Measurements from ENCODE around the gene GUSB. TPM values are rescaled to one million over a fixed set of nuclear protein-coding genes. Genes with fewer than 3 reads are reported as not detected.
"Not testable (repeated sequence)": the region's sequence is repeated elsewhere in the genome, so short reads cannot be mapped to it uniquely, and the experiment has no call there.

The GUSB gene
- total RNA-seq, 1 experiment from 2014 or later, result 62.0 TPM

DNA sequence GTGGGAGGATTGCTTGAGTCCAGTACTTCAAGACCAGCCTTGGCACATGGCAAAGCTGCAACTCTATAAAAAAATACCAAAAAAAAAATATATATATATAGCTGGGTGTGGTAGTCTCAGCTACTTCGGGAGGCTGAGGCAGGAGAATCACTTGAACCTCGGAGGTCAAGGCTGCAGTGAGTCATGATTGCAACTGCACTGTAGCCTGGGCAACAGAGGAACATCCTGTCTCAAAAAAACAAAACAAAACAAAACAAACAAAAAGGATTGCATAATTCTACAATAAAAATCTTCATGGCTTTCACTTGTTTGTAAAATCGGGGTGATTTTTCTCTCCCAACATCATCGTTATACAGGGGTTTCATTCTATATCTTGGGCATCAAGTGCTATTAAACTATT, 35.1 kb downstream of the GUSB start:
- no peak overlapping the region for H2AK5ac ChIP-seq (ENCODE audit: insufficient read length, low read length)
- H2BK12ac ChIP-seq (ENCODE audit: insufficient read length, low read depth, low read length), result no peak overlapping the region
- no peaks in the 10 kb centered on the region for H3K23me2 ChIP-seq (ENCODE audit: insufficient read length, low read depth, low read length, poor library complexity, severe bottlenecking)
- no peaks in the 10 kb centered on the region for H3K9me3 ChIP-seq (ENCODE audit: control insufficient read depth, low read depth, low read length)
- no peaks in the 10 kb centered on the region for H3K4me1 ChIP-seq (ENCODE audit: insufficient read depth, low read length)
- no peaks in the 10 kb centered on the region for H3K79me1 ChIP-seq (ENCODE audit: insufficient read depth, low read depth, low read length, poor library complexity, severe bottlenecking)
- no peak overlapping the region for H2BK20ac ChIP-seq (ENCODE audit: low read depth, low read length, poor library complexity, severe bottlenecking)
- Mint-ChIP-seq H3K4me3 (no peak overlapping the region), H3K9me3 (no peaks in the 10 kb centered on the region), H3K27ac (no peak overlapping the region), H3K36me3 (ENCODE audit: insufficient read depth in 1 of 3, low read depth in 3 of 3) (no peaks in the 10 kb centered on the region; a peak in 1 of 7 replicates), H3K4me1 (no peaks in the 10 kb centered on the region), H3K27me3 (ENCODE audit: low read depth) (no peaks in the 10 kb centered on the region)
- no peak overlapping the region for H3K18ac ChIP-seq (ENCODE audit: insufficient read length, low read depth, low read length)
- H3K4ac ChIP-seq (ENCODE audit: low read depth, low read length), result no peak overlapping the region
- no peaks in the 10 kb centered on the region for H3K79me2 ChIP-seq (ENCODE audit: insufficient read depth, low read length)
- no peak overlapping the region for H3K9ac ChIP-seq (ENCODE audit: extremely low read depth, insufficient read length, low read length)
- H3K23ac ChIP-seq (ENCODE audit: insufficient read length, low read depth, low read length), result no peak overlapping the region
- H4K5ac ChIP-seq (ENCODE audit: insufficient read length, low read depth, low read length), result no peak overlapping the region
- no peaks in the 10 kb centered on the region for H4K20me1 ChIP-seq (ENCODE audit: control insufficient read depth, insufficient read depth, insufficient read length)
- H3K4me2 ChIP-seq (ENCODE audit: insufficient read depth, insufficient read length, low read length), result no peak overlapping the region
- no peak overlapping the region for H3K27ac ChIP-seq (ENCODE audit: insufficient read length, low read depth, low read length)
- DNase-seq, result no peak
- H2BK120ac ChIP-seq (ENCODE audit: low read depth, low read length, poor library complexity, severe bottlenecking), result no peak overlapping the region
- TF ChIP-seq, protein P1, sequence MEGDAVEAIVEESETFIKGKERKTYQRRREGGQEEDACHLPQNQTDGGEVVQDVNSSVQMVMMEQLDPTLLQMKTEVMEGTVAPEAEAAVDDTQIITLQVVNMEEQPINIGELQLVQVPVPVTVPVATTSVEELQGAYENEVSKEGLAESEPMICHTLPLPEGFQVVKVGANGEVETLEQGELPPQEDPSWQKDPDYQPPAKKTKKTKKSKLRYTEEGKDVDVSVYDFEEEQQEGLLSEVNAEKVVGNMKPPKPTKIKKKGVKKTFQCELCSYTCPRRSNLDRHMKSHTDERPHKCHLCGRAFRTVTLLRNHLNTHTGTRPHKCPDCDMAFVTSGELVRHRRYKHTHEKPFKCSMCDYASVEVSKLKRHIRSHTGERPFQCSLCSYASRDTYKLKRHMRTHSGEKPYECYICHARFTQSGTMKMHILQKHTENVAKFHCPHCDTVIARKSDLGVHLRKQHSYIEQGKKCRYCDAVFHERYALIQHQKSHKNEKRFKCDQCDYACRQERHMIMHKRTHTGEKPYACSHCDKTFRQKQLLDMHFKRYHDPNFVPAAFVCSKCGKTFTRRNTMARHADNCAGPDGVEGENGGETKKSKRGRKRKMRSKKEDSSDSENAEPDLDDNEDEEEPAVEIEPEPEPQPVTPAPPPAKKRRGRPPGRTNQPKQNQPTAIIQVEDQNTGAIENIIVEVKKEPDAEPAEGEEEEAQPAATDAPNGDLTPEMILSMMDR (conservative IDR thresholded peaks at IDR 0.05), result no peak
- no peak overlapping the region for H2BK5ac ChIP-seq (ENCODE audit: insufficient read length, low read length)
- no CpG with 5 or more reads among the region's 4 CpGs for WGBS (ENCODE audit: extremely low coverage, insufficient read length, low lambda C conversion rate)
- H3K56ac ChIP-seq (ENCODE audit: insufficient read length, low read depth, low read length), result no peak overlapping the region
- H2BK15ac ChIP-seq (ENCODE audit: low read depth, low read length), result no peak overlapping the region
- no peak overlapping the region for H3T11ph ChIP-seq (ENCODE audit: low read length)
- no peak overlapping the region for H4K91ac ChIP-seq (ENCODE audit: insufficient read length, low read depth, low read length)
- H4K8ac ChIP-seq (replicated peaks; ENCODE audit: insufficient read length, low read depth, low read length), result no peak overlapping the region
- no peaks in the 10 kb centered on the region for H3K27me3 ChIP-seq (ENCODE audit: insufficient read depth, low read length)
- no peak overlapping the region for H3K14ac ChIP-seq (ENCODE audit: insufficient read depth, low read length)
- no peak overlapping the region for H2AFZ ChIP-seq (ENCODE audit: low read length)

DNA sequence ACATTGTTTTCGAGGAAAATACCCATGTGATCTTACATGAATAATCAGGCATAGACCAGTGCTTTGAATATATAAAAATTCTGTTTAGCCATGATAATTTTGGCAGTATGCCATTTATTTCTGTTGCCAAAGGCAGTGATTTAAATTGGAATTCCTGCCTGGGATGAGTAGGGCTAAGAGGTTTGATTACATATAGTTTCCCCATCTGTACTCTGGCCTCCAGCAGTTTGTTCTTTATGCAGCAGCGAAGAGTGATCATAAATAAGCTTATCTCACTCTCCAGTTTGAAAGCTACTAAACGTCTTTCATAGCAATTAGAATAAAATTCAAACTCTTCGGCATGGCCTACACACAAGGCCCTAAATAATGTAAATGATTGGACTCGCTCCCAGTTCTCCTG, 36.2 kb downstream of the GUSB start:
- not testable (repeated sequence) for H2BK120ac ChIP-seq (ENCODE audit: low read depth, low read length, poor library complexity, severe bottlenecking); H2BK12ac ChIP-seq (ENCODE audit: insufficient read length, low read depth, low read length); H3K4me2 ChIP-seq (ENCODE audit: insufficient read depth, insufficient read length, low read length); H3K27ac Mint-ChIP-seq; H3K9me3 ChIP-seq (ENCODE audit: control insufficient read depth, low read depth, low read length); H4K5ac ChIP-seq (ENCODE audit: insufficient read length, low read depth, low read length); H3K36me3 Mint-ChIP-seq (ENCODE audit: insufficient read depth in 1 of 3, low read depth in 3 of 3); H3K18ac ChIP-seq (ENCODE audit: insufficient read length, low read depth, low read length); H2BK15ac ChIP-seq (ENCODE audit: low read depth, low read length); H4K8ac ChIP-seq (replicated peaks; ENCODE audit: insufficient read length, low read depth, low read length); H3K14ac ChIP-seq (ENCODE audit: insufficient read depth, low read length); H3K9ac ChIP-seq (ENCODE audit: extremely low read depth, insufficient read length, low read length); H3T11ph ChIP-seq (ENCODE audit: low read length); H3K79me2 ChIP-seq (ENCODE audit: insufficient read depth, low read length); H3K4me3 Mint-ChIP-seq; H3K27me3 ChIP-seq (ENCODE audit: insufficient read depth, low read length); H2AFZ ChIP-seq (ENCODE audit: low read length); H3K56ac ChIP-seq (ENCODE audit: insufficient read length, low read depth, low read length); H3K4me1 ChIP-seq (ENCODE audit: insufficient read depth, low read length); H4K20me1 ChIP-seq (ENCODE audit: control insufficient read depth, insufficient read depth, insufficient read length); H3K23me2 ChIP-seq (ENCODE audit: insufficient read length, low read depth, low read length, poor library complexity, severe bottlenecking); H3K9me3 Mint-ChIP-seq; H2BK20ac ChIP-seq (ENCODE audit: low read depth, low read length, poor library complexity, severe bottlenecking); H3K4me1 Mint-ChIP-seq; H3K4ac ChIP-seq (ENCODE audit: low read depth, low read length); H2BK5ac ChIP-seq (ENCODE audit: insufficient read length, low read length); H3K27ac ChIP-seq (ENCODE audit: insufficient read length, low read depth, low read length); H4K91ac ChIP-seq (ENCODE audit: insufficient read length, low read depth, low read length); DNase-seq; H2AK5ac ChIP-seq (ENCODE audit: insufficient read length, low read length); H3K23ac ChIP-seq (ENCODE audit: insufficient read length, low read depth, low read length); H3K79me1 ChIP-seq (ENCODE audit: insufficient read depth, low read depth, low read length, poor library complexity, severe bottlenecking); H3K27me3 Mint-ChIP-seq (ENCODE audit: low read depth)
- WGBS (ENCODE audit: extremely low coverage, insufficient read length, low lambda C conversion rate), result no CpG with 5 or more reads among the region's 5 CpGs
